ENCODE measurements around the gene TMEM234. TPM values are rescaled to one million over a fixed set of nuclear protein-coding genes. Genes with fewer than 3 reads are reported as not detected.

TMEM234 gene
- polyA plus RNA-seq, 10 donors = 8.0 to 16.0 (median 9.1) TPM

- DNase-seq = peak; percentile 43 to 91 (median 78)
Measured at GRCh38 chr1:32201011-32201855, 20.9 kb downstream of the TMEM234 start.

DNA sequence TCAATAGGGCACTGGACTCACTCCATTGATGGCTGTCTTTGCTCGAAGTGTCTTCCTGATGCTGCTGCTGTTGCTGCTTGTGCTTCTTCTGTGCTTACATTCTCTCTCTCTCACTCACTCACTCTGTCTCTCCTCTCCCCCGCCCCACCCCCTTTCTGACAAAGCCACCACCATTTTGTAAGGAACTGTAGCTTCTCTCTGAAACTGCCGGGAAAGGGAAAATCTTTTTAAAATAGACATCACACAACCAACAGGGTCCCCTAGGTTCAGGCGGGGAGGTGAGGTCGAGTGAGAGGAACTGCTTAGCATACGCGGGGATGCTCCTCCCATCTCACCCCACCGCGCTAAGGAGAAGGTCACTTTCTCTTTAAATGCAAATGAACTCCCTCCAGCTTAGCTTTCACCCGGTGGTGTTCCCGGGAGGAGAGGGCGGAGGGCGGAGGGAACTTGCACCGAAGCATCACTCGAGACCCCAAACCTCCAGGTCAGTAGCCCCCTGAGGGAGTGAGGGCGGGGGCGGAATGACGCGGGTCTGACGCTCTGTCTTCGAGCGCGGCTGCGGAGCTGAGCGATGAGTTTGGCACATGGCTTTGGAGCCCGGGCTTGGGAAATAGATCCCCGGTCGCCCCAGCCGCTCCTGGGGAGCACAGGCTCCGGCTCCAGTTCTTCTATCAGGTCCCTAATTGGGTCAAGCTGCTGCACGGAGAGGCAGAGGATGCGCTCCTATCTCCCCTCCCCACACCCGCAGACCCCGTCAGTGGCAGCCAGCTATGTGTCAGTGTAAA, 21.7 kb downstream of the TMEM234 start, which contains the start of gene CCDC28B:
TSS of gene CCDC28B (plus strand) at position 370 of the 785 bp plus-strand sequence. CDS start 1,341 bp downstream, outside the sequence.
- DNase-seq = peak; percentile 69 to 94 (median 84)

- DNase-seq = peak; percentile 58 to 64 (median 63)
Measured at GRCh38 chr1:32199717-32200072, 22.5 kb downstream of the TMEM234 start.

GRCh38 chr1:32199043-32199716, 23.0 kb downstream of the TMEM234 start:
- peak in 1 of 3 donors; percentile 15 for DNase-seq

- peak in 1 of 3 donors; percentile 19 for DNase-seq
Measured at GRCh38 chr1:32198237-32199042, 23.7 kb downstream of the TMEM234 start.

DNA sequence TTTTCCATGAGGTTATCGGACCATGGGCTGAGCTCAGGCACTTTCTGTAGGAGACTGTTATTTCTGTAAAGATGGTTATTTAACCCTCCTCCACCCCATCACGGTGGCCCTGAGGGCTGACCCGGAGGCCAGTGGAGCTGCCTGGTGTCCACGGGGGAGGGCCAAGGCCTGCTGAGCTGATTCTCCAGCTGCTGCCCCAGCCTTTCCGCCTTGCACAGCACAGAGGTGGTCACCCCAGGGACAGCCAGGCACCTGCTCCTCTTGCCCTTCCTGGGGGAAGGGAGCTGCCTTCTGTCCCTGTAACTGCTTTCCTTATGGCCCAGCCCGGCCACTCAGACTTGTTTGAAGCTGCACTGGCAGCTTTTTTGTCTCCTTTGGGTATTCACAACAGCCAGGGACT, 24.3 kb downstream of the TMEM234 start:
- DNase-seq = peak in 1 of 3 donors; percentile 20

DNA sequence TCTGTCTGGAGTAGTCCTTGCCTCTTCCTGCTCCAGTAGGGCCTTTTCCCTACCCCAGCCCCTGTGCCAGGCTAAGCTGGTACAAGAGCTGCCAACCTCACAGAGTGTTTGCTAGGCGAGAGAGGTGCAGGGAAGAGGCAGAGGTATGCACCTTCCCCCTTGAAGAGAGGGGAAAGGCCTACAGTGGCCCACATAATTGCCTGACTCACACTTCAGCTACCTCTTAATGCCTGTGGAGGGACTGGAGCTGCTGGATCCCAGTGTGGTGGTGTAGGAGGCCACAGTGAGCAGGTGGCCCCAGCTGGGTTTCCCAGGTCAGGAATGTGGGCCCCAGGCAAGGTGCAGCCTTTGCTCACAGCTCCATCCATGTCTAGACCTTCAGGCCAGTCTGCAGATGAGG, 25.1 kb downstream of the TMEM234 start:
- peak in 1 of 3 donors; percentile 7 for DNase-seq

DNA sequence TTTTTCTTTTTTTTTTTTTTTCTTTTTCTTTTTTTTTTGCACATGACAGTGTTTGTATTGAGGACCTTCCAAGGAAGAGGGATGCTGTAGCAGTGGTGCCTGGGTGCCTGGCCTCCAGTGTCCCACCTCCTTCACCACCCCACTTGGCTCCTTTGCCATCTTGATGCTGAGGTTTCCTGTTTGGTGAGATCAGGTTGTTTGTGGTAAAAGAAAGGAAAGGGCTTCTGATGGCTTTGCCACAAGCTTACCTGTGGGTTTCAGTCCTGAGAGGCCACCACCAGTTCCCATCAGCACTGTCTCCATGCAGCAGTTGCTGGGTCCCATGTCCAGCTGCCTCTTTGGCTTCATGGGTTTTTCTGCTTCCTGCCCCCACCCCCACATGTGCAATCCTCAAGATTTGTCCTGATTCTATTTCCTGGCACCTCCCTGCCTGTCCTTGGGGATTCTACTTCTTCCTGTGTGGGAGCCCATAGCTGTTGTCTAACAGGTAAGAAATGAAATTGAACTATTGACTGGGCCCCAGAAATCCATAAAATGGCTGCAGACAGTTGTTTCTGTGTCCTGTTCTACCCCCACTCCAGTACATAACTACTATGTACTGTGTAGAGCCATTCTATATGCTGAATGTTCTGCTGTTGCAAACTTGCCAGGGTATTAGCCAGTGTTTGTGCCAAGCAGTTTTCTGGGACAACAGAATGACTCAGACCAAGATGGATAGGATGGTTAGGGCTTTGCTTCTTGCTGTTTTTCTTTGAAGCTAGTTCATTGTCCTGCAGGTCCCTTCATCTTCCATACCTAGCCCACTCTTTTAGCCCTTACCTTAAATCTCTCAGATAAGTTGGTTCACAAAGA, 26.0 kb downstream of the TMEM234 start:
- no peak for DNase-seq

DNA sequence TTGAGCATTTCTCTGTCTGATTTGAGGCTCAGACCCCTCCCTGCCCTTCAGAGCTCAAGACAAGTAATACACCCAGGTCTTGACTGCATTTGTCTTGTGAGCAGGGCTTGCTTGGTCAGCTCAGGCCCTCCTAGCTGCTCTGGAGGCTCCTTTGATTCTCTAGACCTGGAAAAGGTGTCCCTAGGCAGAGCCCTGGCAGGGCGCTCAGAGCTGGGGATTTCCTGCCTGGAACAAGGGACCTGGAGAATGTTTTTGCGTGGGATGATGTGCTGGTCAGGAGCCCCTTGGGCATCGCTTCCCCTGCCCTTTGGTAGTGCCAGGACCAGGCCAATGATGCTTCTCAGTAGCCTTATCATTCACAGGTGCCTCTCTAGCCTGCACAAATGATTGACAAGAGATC, 26.6 kb downstream of the TMEM234 start:
- DNase-seq = no peak

DNA sequence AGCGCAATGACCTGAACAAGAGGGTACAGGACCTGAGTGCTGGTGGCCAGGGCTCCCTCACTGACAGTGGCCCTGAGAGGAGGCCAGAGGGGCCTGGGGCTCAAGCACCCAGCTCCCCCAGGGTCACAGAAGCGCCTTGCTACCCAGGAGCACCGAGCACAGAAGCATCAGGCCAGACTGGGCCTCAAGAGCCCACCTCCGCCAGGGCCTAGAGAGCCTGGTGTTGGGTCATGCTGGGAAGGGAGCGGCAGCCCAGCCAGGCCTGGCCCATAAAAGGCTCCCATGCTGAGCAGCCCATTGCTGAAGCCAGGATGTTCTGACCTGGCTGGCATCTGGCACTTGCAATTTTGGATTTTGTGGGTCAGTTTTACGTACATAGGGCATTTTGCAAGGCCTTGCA, 27.2 kb downstream of the TMEM234 start:
- no peak for DNase-seq

DNA sequence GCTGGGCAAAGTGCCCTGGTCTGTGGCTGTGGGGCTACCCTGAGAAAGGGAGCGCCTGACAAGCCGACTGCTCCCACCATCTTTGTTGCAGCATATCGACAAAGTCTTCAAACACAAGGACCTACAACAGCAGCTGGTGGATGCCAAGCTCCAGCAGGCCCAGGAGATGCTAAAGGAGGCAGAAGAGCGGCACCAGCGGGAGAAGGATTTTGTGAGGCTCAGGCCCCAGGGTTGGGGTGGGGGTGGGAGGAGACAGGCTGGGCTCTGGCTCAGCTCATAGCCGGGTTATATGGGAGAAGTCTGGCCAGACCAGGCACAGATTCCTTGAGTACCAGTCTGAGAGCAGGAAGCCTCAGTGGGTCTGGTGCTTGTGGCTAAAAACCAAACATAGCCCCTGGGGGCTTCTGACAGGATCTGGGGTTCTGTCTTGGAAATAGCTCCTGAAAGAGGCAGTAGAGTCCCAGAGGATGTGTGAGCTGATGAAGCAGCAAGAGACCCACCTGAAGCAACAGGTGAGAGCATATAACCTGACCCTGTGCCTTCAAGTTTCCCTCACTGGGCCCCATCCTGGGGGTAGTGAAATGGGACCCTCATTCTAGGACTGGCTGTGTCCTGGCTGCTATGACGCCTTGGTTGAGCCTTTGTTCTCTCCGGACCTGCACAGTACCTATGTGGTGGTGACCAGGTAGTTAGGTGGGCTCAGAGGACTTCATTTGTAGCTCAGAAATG, 29.8 kb downstream of the TMEM234 start:
- DNase-seq = no peak

DNA sequence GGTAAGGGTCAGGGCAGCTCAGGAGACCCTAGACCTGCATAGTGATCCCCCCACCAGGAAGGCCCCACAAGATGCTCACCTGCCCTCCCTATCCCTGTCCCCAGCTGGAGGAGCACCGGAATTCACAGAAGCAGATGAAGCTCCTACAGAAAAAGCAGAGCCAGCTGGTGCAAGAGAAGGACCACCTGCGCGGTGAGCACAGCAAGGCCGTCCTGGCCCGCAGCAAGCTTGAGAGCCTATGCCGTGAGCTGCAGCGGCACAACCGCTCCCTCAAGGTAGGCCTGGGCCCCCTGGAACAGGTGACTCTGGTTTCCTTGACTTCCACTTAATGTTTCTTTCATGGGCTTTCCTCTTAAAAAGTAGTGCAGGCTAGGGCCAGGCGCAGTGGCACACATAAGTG, 34.3 kb downstream of the TMEM234 start:
- no peak for DNase-seq

DNA sequence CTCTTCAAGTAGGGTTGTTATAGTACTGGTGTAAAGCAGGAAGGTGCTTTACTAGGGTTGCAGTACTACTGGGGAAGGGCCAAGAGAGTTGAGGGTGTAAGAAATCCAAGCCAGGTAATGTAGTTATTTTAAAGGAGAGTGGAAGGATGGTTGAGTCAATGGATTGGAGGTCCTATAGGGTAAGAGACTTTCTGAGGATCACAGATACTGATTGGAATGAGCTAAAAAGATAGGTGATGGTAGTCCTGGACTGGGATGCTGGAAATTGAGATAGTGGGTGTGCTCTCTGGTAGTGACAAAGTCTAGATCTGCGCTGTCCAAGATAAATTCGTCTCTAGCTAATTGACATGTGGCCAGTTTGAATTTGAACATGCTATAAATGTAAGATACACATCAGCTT, 35.7 kb downstream of the TMEM234 start:
- DNase-seq = no peak

- no peak for DNase-seq
Measured at GRCh38 chr1:32186077-32186476, 36.1 kb downstream of the TMEM234 start.

GRCh38 chr1:32184650-32185049, 37.5 kb downstream of the TMEM234 start:
- DNase-seq = no peak

GRCh38 chr1:32182060-32182459, 40.1 kb downstream of the TMEM234 start:
- no peak for DNase-seq

DNA sequence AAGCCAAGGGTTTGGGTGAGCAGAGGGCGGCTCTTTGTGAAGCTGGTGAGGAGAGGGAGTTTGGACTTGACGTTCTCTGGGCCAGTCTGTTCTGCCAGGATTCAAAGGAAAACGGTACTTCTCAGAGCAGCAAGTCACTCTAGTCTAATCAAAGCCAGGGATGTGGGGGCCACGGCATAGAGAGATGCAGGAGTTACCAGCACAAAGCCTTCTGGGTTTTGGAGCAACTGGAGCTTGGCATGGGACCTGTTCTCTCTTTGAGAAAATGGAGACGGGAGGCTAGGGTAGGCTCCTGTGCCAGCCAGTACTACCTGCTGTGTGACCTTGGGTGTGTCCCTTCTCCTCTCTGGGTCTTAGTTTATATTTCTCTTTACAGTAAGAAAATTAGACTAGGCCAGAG, 40.6 kb downstream of the TMEM234 start:
- DNase-seq = no peak

DNA sequence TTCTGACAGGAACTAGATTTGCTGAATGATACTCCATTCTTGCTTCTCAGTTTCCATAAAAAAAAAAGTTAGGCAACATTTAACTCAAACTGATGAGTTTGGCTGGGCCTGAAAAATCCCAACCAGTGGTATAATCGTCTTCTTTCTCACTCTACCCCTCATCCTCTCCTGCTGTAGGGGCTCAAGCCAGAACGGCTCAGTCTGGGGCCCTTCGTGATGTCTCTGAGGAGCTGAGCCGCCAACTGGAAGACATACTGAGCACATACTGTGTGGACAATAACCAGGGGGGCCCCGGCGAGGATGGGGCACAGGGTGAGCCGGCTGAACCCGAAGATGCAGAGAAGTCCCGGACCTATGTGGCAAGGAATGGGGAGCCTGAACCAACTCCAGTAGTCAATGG, 41.1 kb downstream of the TMEM234 start:
- no peak for DNase-seq

DNA sequence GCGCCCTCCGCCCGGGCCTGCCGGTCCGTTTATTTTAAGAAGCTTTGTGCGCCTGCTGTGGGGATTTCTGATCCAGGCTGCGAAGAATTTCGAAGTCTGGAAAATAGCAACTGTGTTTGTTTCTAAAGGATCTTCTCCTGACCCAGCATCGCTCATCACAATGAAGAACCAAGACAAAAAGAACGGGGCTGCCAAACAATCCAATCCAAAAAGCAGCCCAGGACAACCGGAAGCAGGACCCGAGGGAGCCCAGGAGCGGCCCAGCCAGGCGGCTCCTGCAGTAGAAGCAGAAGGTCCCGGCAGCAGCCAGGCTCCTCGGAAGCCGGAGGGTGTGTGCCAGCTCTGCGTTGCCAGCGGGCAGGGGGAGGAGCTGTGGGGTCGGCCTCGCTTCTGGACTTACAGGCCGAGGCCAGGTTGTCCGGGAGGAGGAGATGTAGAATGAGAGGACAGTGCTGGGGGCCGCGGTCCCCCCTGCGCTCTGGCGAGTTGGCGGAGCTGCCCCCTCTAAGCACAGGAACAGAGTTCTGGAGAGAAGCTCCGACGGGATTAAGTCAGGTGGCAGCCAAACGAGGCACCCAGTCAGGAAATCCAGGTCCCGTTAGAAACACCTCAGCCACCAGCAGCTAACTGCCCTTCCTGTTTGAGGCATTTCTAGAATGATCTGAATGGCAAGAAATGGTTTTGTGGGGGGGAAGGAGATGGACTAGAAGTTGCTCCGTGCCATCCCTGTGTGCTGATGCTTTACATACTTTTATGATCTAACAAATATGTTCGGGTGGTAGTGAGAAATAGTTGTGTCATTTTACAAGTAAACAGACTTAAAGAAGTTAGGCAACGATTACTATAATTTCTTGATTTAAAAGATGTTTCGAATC, 41.7 kb downstream of the TMEM234 start:
- DNase-seq = peak in 1 of 3 donors; percentile 59

Measured in muscle of back (tissue), 11 donors.